ENCODE results near the gene PTGFRN.

PTGFRN gene

GRCh38 chr1:116927049-116927798, 17.5 kb downstream of the PTGFRN start:
- DNase-seq, result no peak
- intact Hi-C loops (cut with DNase I; ENCODE audit: low total_unique reads), result no loop called here
- H3K36me3 ChIP-seq, result no peaks in the 10 kb centered on the region
- H3K27me3 ChIP-seq, result no peaks in the 10 kb centered on the region
- H3K27ac ChIP-seq, result no peak overlapping the region
- no peaks in the 10 kb centered on the region for H3K4me1 ChIP-seq
- H3K4me3 ChIP-seq, result no peak overlapping the region
- TF ChIP-seq, protein P1, sequence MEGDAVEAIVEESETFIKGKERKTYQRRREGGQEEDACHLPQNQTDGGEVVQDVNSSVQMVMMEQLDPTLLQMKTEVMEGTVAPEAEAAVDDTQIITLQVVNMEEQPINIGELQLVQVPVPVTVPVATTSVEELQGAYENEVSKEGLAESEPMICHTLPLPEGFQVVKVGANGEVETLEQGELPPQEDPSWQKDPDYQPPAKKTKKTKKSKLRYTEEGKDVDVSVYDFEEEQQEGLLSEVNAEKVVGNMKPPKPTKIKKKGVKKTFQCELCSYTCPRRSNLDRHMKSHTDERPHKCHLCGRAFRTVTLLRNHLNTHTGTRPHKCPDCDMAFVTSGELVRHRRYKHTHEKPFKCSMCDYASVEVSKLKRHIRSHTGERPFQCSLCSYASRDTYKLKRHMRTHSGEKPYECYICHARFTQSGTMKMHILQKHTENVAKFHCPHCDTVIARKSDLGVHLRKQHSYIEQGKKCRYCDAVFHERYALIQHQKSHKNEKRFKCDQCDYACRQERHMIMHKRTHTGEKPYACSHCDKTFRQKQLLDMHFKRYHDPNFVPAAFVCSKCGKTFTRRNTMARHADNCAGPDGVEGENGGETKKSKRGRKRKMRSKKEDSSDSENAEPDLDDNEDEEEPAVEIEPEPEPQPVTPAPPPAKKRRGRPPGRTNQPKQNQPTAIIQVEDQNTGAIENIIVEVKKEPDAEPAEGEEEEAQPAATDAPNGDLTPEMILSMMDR (IDR thresholded peaks at IDR 0.05), result no peak
- H3K9me3 ChIP-seq, result no peaks in the 10 kb centered on the region

- no peaks in the 10 kb centered on the region for H3K27me3 ChIP-seq
- H3K27ac ChIP-seq, result no peak overlapping the region
- no peaks in the 10 kb centered on the region for H3K36me3 ChIP-seq
- H3K9me3 ChIP-seq, result no peaks in the 10 kb centered on the region
- intact Hi-C loops (cut with DNase I; ENCODE audit: low total_unique reads), result no loop called here
- DNase-seq, result no peak
- TF ChIP-seq, protein P1 (IDR thresholded peaks at IDR 0.05), result no peak
- no peak overlapping the region for H3K4me3 ChIP-seq
- no peaks in the 10 kb centered on the region for H3K4me1 ChIP-seq
Measured at GRCh38 chr1:116929961-116930592, 20.4 kb downstream of the PTGFRN start.

GRCh38 chr1:116931016-116931918, 21.6 kb downstream of the PTGFRN start:
- no peaks in the 10 kb centered on the region for H3K36me3 ChIP-seq
- no peak overlapping the region for H3K27ac ChIP-seq
- H3K27me3 ChIP-seq, result no peaks in the 10 kb centered on the region
- H3K4me1 ChIP-seq, result no peaks in the 10 kb centered on the region
- TF ChIP-seq, protein P1 (IDR thresholded peaks at IDR 0.05), result no peak
- no peaks in the 10 kb centered on the region for H3K9me3 ChIP-seq
- DNase-seq, result no peak
- H3K4me3 ChIP-seq, result no peak overlapping the region
- intact Hi-C loops (cut with DNase I; ENCODE audit: low total_unique reads), result no loop called here

GRCh38 chr1:116933606-116934515, 24.1 kb downstream of the PTGFRN start:
- DNase-seq, result no peak
- no peak overlapping the region for H3K4me3 ChIP-seq
- H3K36me3 ChIP-seq, result no peaks in the 10 kb centered on the region
- H3K9me3 ChIP-seq, result no peaks in the 10 kb centered on the region
- H3K27me3 ChIP-seq, result no peaks in the 10 kb centered on the region
- TF ChIP-seq, protein P1 (IDR thresholded peaks at IDR 0.05), result no peak
- H3K4me1 ChIP-seq, result no peaks in the 10 kb centered on the region
- H3K27ac ChIP-seq, result no peak overlapping the region
- intact Hi-C loops (cut with DNase I; ENCODE audit: low total_unique reads), result no loop called here

All from tibial artery (tissue), 4 donors.